K562 (cell line): ENCODE measurements around the gene MACROD2. TPM values are rescaled to one million over a fixed set of nuclear protein-coding genes. Genes with fewer than 3 reads are reported as not detected.

ENCODE experiments used
- ERF ChIP-seq: fragments of 450-650 bp; formaldehyde crosslinking; IDR thresholded peaks from 2 replicates; pipeline ENCODE4 v1.4.0; 2020; ENCODE audit warnings: mild to moderate bottlenecking, mixed read lengths
- KLF13 ChIP-seq: fragments of 450-650 bp; IDR thresholded peaks from 2 replicates; pipeline ENCODE4 v1.6.1; 2016; ENCODE audit warnings: missing genetic modification characterization, low read depth, mild to moderate bottlenecking, missing compliant biosample characterization, moderate library complexity, borderline replicate concordance
- PCBP2 ChIP-seq: fragments of 200-400 bp; formaldehyde crosslinking; IDR thresholded peaks from 2 replicates; pipeline ENCODE4 v1.6.1; 2018; ENCODE audit warnings: low read length, low read depth, mild to moderate bottlenecking, moderate library complexity; ENCODE audit not compliant: poor library complexity, severe bottlenecking
- SNIP1 ChIP-seq: fragments of 450-650 bp; IDR thresholded peaks from 2 replicates; pipeline ENCODE4 v1.7.1; 2017; ENCODE audit warnings: low read depth, mild to moderate bottlenecking
- ZC3H8 ChIP-seq: fragments of 450-650 bp; IDR thresholded peaks from 2 replicates; pipeline ENCODE4 v1.6.1; 2017
- ZNF253 ChIP-seq: fragments of 250-450 bp; sonication (Bioruptor Pico); conservative IDR thresholded peaks from 2 replicates; pipeline ENCODE4 v1.6.1; 2021; ENCODE audit warnings: mild to moderate bottlenecking
- ZNF79 ChIP-seq: fragments of 250-450 bp; sonication (Bioruptor Pico); IDR thresholded peaks from 2 replicates; pipeline ENCODE4 v1.4.0; 2020; ENCODE audit warnings: low read depth, mild to moderate bottlenecking, moderate library complexity
- polyA plus RNA-seq, 8 experiments: library from polyadenylated mRNA; depleted of rRNA in 4 of 8; stranded (reverse) in 5 of 8; unstranded in 3 of 8; fragments of >200 nt; fragmentation: Nextera tagmentation in 2 of 8; fragmentation: Illumina TruSeq in 1 of 8; extraction: Ambion mirVana in 2 of 8; extraction: Trizol in 1 of 8; gene quantifications; 2 replicates each; pipeline versions ENCODE4 v1.2.1 to v1.2.3, GENCODE V29; 2011 to 2014; ENCODE audit warnings: inconsistent platforms in 1 of 8, missing spikeins in 1 of 8
- total RNA-seq, 7 experiments: library from RNA; depleted of rRNA in 6 of 7; stranded (reverse); fragments of >200 nt in 6 of 7; fragmentation: Illumina TruSeq in 2 of 7; extraction: Trizol in 2 of 7; gene quantifications; 2 replicates each; pipeline versions ENCODE4 v1.2.1 to v1.2.3, GENCODE V29; 2011 to 2021; ENCODE audit warnings: low replicate concordance in 1 of 7
- TF ChIP-seq, protein P1 (sequence below): fragments of 200-600 bp; sonication (generic); IDR thresholded peaks from one replicate; pipeline ENCODE4 v1.6.1; 2012; ENCODE audit warnings: mild to moderate bottlenecking, low read depth, low read length, inconsistent platforms
- TF ChIP-seq, protein P2 (sequence below): fragments of 450-650 bp; IDR thresholded peaks from 2 replicates; pipeline ENCODE4 v1.6.1; 2018; ENCODE audit warnings: mild to moderate bottlenecking, low read depth; ENCODE audit not compliant: partially characterized antibody
- TF ChIP-seq, protein P3 (sequence below): sonication (generic); formaldehyde crosslinking; IDR thresholded peaks from 2 replicates; pipeline ENCODE4 v1.8.1; 2023; ENCODE audit warnings: mild to moderate bottlenecking, missing genetic modification reagents

The MACROD2 gene
- total and polyA plus RNA-seq, 9 of the 15 experiments (the other 6 are each of a cell fraction or from before 2014, with no cell fraction given) = not detected

DNA sequence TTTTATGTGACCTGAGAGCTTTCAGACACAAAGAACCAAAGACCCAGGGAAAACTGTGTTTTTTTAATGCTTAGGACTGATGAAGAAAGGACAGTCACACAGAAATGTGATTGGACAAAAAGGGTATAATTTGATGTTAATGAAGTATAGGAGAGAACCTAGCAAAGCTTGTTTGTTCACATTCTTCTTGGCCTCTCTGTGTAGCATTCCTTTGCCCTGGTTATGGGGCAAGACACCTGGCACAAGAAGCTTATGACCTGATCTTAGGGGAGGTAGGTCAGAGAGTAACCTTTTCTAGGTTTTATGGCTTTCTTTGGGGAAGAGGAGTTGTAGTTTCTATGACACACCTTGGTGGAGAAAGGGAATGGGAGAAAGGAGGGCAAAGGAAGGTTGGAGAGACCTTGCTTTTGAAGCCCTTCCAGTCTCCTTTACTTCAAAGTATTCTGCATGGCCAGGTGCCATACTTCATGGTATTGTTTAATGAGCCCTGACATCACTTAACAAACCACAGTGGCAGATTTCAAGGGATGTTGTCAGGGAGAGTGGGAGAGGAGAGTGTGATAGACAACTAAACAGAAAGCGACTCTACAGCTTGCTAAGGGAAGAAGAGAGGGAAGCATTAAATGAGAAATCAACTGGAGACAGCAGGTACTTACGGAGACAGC, 1043.9 kb downstream of the MACROD2 start (continued):
- TF ChIP-seq, protein P1, sequence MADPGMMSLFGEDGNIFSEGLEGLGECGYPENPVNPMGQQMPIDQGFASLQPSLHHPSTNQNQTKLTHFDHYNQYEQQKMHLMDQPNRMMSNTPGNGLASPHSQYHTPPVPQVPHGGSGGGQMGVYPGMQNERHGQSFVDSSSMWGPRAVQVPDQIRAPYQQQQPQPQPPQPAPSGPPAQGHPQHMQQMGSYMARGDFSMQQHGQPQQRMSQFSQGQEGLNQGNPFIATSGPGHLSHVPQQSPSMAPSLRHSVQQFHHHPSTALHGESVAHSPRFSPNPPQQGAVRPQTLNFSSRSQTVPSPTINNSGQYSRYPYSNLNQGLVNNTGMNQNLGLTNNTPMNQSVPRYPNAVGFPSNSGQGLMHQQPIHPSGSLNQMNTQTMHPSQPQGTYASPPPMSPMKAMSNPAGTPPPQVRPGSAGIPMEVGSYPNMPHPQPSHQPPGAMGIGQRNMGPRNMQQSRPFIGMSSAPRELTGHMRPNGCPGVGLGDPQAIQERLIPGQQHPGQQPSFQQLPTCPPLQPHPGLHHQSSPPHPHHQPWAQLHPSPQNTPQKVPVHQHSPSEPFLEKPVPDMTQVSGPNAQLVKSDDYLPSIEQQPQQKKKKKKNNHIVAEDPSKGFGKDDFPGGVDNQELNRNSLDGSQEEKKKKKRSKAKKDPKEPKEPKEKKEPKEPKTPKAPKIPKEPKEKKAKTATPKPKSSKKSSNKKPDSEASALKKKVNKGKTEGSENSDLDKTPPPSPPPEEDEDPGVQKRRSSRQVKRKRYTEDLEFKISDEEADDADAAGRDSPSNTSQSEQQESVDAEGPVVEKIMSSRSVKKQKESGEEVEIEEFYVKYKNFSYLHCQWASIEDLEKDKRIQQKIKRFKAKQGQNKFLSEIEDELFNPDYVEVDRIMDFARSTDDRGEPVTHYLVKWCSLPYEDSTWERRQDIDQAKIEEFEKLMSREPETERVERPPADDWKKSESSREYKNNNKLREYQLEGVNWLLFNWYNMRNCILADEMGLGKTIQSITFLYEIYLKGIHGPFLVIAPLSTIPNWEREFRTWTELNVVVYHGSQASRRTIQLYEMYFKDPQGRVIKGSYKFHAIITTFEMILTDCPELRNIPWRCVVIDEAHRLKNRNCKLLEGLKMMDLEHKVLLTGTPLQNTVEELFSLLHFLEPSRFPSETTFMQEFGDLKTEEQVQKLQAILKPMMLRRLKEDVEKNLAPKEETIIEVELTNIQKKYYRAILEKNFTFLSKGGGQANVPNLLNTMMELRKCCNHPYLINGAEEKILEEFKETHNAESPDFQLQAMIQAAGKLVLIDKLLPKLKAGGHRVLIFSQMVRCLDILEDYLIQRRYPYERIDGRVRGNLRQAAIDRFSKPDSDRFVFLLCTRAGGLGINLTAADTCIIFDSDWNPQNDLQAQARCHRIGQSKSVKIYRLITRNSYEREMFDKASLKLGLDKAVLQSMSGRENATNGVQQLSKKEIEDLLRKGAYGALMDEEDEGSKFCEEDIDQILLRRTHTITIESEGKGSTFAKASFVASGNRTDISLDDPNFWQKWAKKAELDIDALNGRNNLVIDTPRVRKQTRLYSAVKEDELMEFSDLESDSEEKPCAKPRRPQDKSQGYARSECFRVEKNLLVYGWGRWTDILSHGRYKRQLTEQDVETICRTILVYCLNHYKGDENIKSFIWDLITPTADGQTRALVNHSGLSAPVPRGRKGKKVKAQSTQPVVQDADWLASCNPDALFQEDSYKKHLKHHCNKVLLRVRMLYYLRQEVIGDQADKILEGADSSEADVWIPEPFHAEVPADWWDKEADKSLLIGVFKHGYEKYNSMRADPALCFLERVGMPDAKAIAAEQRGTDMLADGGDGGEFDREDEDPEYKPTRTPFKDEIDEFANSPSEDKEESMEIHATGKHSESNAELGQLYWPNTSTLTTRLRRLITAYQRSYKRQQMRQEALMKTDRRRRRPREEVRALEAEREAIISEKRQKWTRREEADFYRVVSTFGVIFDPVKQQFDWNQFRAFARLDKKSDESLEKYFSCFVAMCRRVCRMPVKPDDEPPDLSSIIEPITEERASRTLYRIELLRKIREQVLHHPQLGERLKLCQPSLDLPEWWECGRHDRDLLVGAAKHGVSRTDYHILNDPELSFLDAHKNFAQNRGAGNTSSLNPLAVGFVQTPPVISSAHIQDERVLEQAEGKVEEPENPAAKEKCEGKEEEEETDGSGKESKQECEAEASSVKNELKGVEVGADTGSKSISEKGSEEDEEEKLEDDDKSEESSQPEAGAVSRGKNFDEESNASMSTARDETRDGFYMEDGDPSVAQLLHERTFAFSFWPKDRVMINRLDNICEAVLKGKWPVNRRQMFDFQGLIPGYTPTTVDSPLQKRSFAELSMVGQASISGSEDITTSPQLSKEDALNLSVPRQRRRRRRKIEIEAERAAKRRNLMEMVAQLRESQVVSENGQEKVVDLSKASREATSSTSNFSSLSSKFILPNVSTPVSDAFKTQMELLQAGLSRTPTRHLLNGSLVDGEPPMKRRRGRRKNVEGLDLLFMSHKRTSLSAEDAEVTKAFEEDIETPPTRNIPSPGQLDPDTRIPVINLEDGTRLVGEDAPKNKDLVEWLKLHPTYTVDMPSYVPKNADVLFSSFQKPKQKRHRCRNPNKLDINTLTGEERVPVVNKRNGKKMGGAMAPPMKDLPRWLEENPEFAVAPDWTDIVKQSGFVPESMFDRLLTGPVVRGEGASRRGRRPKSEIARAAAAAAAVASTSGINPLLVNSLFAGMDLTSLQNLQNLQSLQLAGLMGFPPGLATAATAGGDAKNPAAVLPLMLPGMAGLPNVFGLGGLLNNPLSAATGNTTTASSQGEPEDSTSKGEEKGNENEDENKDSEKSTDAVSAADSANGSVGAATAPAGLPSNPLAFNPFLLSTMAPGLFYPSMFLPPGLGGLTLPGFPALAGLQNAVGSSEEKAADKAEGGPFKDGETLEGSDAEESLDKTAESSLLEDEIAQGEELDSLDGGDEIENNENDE = no peak
- TF ChIP-seq SNIP1 = no peak
- TF ChIP-seq ZC3H8 = no peak
- TF ChIP-seq ZNF253 (CRISPR knock-in tag) = no peak
- TF ChIP-seq ERF = no peak
- no peak for TF ChIP-seq PCBP2
- TF ChIP-seq, protein P2, sequence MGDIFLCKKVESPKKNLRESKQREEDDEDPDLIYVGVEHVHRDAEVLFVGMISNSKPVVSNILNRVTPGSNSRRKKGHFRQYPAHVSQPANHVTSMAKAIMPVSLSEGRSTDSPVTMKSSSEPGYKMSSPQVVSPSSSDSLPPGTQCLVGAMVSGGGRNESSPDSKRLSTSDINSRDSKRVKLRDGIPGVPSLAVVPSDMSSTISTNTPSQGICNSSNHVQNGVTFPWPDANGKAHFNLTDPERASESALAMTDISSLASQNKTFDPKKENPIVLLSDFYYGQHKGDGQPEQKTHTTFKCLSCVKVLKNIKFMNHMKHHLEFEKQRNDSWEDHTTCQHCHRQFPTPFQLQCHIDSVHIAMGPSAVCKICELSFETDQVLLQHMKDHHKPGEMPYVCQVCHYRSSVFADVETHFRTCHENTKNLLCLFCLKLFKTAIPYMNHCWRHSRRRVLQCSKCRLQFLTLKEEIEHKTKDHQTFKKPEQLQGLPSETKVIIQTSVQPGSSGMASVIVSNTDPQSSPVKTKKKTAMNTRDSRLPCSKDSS = no peak
- TF ChIP-seq ZNF79 (CRISPR knock-in tag) = no peak
- no peak for TF ChIP-seq KLF13 (tag)
- TF ChIP-seq, protein P3, sequence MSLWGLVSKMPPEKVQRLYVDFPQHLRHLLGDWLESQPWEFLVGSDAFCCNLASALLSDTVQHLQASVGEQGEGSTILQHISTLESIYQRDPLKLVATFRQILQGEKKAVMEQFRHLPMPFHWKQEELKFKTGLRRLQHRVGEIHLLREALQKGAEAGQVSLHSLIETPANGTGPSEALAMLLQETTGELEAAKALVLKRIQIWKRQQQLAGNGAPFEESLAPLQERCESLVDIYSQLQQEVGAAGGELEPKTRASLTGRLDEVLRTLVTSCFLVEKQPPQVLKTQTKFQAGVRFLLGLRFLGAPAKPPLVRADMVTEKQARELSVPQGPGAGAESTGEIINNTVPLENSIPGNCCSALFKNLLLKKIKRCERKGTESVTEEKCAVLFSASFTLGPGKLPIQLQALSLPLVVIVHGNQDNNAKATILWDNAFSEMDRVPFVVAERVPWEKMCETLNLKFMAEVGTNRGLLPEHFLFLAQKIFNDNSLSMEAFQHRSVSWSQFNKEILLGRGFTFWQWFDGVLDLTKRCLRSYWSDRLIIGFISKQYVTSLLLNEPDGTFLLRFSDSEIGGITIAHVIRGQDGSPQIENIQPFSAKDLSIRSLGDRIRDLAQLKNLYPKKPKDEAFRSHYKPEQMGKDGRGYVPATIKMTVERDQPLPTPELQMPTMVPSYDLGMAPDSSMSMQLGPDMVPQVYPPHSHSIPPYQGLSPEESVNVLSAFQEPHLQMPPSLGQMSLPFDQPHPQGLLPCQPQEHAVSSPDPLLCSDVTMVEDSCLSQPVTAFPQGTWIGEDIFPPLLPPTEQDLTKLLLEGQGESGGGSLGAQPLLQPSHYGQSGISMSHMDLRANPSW (CRISPR knock-in tag) = no peak
